ENCODE data around the gene HIVEP3.

- TF ChIP-seq RAD21 (IDR thresholded peaks at IDR 0.05; ENCODE audit: low read length) = no peak
- no peak for TF ChIP-seq SIN3A (IDR thresholded peaks at IDR 0.05; ENCODE audit: borderline replicate concordance, low read depth, low read length)
- no peak for TF ChIP-seq CTCF (IDR thresholded peaks at IDR 0.05)
- no peak for TF ChIP-seq CHD2 (IDR thresholded peaks at IDR 0.05; ENCODE audit: low read length, partially characterized antibody)
- no peak for TF ChIP-seq YY1 (IDR thresholded peaks at IDR 0.05; ENCODE audit: low read depth)
- no peak for TF ChIP-seq RXRA (IDR thresholded peaks at IDR 0.05; ENCODE audit: borderline replicate concordance, low read depth)
- TF ChIP-seq TCF12 (IDR thresholded peaks at IDR 0.05) = no peak
- TF ChIP-seq TAF1 (IDR thresholded peaks at IDR 0.05; ENCODE audit: borderline replicate concordance, low read depth, low read length) = no peak
These were observed 255.8 kb downstream of the HIVEP3 start for GRCh38 chr1:41662765-41663437.
